Kidney (tissue), 14 donors: Measurements from ENCODE around the gene MCM3AP. TPM values are rescaled to one million over a fixed set of nuclear protein-coding genes. Genes with fewer than 3 reads are reported as not detected.
A peak's percentile ranks its signal among the peaks of the same experiment; 100 is the strongest.

Experiments
- DNase-seq, 5 donors: peaks; one replicate each; pipeline ENCODE4 v3.0.0-alpha.2; 2013 to 2020
- FAIRE-seq: peaks from 2 replicates; lab custom pipeline; 2012; peaks lifted over from hg19 to GRCh38; lab: Jason Lieb, UNC
- H3K27ac ChIP-seq, 2 donors: one replicate each; pipeline ENCODE4 v1.7.0; 2013; ENCODE audit warnings: low read depth in 2 of 2, low read length in 2 of 2, inconsistent platforms in 1 of 2
- H3K27me3 ChIP-seq: one replicate; pipeline ENCODE4 v1.7.1; 2013; ENCODE audit warnings: low read length, inconsistent platforms; ENCODE audit not compliant: control insufficient read depth, insufficient read depth
- H3K36me3 ChIP-seq, 3 donors: one replicate each; pipeline versions ENCODE4 v1.7.0 to v1.7.1; 2013; ENCODE audit warnings: low read length in 3 of 3, control low read depth in 1 of 3, inconsistent platforms in 1 of 3; ENCODE audit not compliant: insufficient read depth in 3 of 3, control insufficient read depth in 2 of 3
- H3K4me1 ChIP-seq, 3 donors: one replicate each; pipeline versions ENCODE4 v1.7.0 to v1.7.1; 2013; ENCODE audit warnings: low read length in 3 of 3, inconsistent platforms in 1 of 3, low read depth in 1 of 3; ENCODE audit not compliant: control insufficient read depth in 2 of 3, insufficient read depth in 2 of 3
- H3K4me3 ChIP-seq, 3 donors: one replicate each; pipeline versions ENCODE4 v1.7.0 to v1.8.1; 2013; ENCODE audit warnings: low read length in 3 of 3, control low read depth in 1 of 3, inconsistent platforms in 1 of 3
- H3K9ac ChIP-seq, 3 donors: one replicate each; pipeline versions ENCODE4 v1.7.0 to v1.7.1; 2013; ENCODE audit warnings: low read length in 3 of 3, control low read depth in 1 of 3, inconsistent platforms in 1 of 3
- H3K9me3 ChIP-seq, 3 donors: one replicate each; pipeline versions ENCODE4 v1.7.0 to v1.7.1; 2013; ENCODE audit warnings: low read length in 3 of 3, control low read depth in 1 of 3, inconsistent platforms in 1 of 3; ENCODE audit not compliant: control insufficient read depth in 2 of 3, insufficient read depth in 1 of 3
- intact Hi-C: fragments of 100-400 bp; cut with DNase I; formaldehyde crosslinking; loops from one replicate; pipeline ENCODE4 v1.11.1; 2022
- polyA plus RNA-seq: library from polyadenylated mRNA; stranded (reverse); fragments of 350-450 nt; fragmentation: Illumina TruSeq; extraction: RNeasy Lipid Tissue Mini Kit (QIAGEN cat#74804); gene quantifications from one replicate; pipeline ENCODE4 v1.2.3, GENCODE V29; 2014; ENCODE audit warnings: low read depth, low replicate concordance; ENCODE audit not compliant: insufficient read depth
- total RNA-seq: library from RNA; stranded (reverse); fragmentation: NEBNext Ultra II Directional; extraction: Animal tissue kit (Norgen Biotek cat#: 25700); gene quantifications from one replicate; pipeline ENCODE4 v1.2.1, GENCODE V29; 2021
- TF ChIP-seq, protein P1 (sequence below): IDR thresholded peaks from 3 replicates; pipeline ENCODE4 v1.5.1; 2012; ENCODE audit warnings: mild to moderate bottlenecking, moderate library complexity, borderline replicate concordance; ENCODE audit not compliant: insufficient read depth; ENCODE audit errors: extremely low read depth
- donor health status: control.
- donor health status: control.
- donor health status: control.
- donor health status: control.
- donor health status: control.
- donor health status: DM: yes; HTN: yes; CAD: no.
- donor health status: Normal renal cell carcinoma (clear cell type).

The MCM3AP gene
- total and polyA plus RNA-seq, 2 donors from 2014 or later: 29.0 to 101 TPM

DNA sequence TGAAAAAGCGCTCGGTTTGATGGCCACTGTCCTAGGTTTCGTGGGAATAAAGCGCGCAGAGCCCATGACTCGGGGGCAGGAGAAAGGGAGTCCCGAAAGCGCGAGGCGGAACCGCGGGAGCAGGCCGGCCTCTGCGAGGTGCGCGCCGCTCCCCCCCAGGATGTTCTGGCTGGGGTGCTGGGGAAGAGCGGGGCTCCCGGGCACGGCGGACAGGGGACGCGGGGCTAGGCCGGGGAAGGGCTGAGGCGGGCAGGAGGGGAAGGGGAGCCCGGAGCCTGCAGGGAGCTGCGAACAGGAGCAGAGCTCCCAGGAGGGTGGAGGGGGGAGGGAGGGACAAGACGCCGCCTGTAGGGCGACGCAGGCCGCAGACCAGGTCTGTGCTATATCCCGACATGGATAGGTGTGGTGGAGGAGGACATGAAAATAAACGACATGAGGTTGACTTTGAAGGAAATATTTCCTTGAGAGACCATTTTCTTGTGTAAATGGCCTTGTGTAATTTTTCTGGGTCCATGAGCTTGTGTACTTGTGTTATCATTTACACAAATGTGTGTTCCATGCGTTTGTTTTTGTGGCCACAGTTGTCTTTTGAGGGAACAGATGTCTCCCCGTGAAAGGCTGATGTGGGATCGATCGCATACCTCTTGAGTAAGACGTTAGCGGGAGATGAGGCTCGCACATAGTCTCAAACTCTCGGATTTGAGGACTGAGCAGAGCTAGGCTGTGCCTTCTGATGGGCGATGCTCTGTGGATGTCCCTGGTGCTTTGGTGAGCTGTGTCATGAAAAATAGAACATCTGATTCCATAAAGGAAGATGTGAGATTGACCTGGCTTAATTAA lies 39.9 kb upstream of the MCM3AP start:
- H3K27ac ChIP-seq: peak overlapping the region; percentile 4 to 63
- no peaks in the 10 kb centered on the region for H3K27me3 ChIP-seq
- H3K4me3 ChIP-seq: peak overlapping the region; percentile 28 to 66 (median 40)
- no peaks in the 10 kb centered on the region for H3K9me3 ChIP-seq
- TF ChIP-seq, protein P1, sequence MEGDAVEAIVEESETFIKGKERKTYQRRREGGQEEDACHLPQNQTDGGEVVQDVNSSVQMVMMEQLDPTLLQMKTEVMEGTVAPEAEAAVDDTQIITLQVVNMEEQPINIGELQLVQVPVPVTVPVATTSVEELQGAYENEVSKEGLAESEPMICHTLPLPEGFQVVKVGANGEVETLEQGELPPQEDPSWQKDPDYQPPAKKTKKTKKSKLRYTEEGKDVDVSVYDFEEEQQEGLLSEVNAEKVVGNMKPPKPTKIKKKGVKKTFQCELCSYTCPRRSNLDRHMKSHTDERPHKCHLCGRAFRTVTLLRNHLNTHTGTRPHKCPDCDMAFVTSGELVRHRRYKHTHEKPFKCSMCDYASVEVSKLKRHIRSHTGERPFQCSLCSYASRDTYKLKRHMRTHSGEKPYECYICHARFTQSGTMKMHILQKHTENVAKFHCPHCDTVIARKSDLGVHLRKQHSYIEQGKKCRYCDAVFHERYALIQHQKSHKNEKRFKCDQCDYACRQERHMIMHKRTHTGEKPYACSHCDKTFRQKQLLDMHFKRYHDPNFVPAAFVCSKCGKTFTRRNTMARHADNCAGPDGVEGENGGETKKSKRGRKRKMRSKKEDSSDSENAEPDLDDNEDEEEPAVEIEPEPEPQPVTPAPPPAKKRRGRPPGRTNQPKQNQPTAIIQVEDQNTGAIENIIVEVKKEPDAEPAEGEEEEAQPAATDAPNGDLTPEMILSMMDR: no peak
- peaks cover 0 to 3% (median 0%) of the 10 kb centered on the region in 3 donors for H3K36me3 ChIP-seq
- H3K9ac ChIP-seq: peak overlapping the region in 2 of 3 donors; percentile 34 to 51
- DNase-seq (peak; percentile 62 to 86 (median 71)), FAIRE-seq (no peak)
- H3K4me1 ChIP-seq: peaks cover 0 to 14% (median 3%) of the 10 kb centered on the region in 3 donors
- intact Hi-C loops: no loop called here

DNA sequence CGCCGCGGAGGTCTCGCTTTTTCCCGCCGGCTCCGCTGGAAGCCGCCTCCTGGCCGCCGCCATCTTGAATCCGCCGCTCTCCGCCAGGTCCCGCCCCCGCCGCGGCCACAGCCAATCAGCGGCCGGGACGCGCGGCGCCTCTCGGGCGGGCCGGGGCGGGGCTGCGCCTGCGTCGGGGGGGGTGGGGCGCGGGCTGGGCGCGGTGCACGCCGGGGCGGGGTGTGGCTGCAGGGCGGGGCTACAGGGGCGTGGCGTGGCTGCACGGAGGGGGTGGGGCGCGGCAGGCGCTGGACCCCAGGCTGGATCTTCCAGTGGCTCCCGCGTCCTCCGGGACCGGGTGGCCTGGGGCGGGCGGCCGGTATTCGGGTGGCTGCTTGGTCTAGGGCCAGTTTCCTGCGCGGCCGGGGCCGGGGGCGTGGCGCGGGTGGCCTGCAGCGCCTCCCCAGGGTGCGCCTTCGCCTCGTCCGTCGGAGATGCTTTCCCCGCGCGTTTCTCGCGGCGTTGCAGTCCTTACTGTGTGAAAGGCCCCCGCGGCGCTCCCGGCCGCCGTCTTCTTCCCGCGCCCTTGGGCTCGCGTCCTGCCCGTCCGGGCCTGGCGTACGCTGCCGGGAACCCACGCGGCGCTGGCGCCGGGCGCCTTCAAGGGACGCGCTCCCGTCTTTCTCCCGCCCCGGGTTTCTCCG lies 39.1 kb upstream of the MCM3AP start:
- H3K4me3 ChIP-seq: peak overlapping the region; percentile 82 to 90 (median 89)
- peaks cover 0 to 12% (median 3%) of the 10 kb centered on the region in 3 donors for H3K4me1 ChIP-seq
- H3K27me3 ChIP-seq: no peaks in the 10 kb centered on the region
- no peaks in the 10 kb centered on the region for H3K9me3 ChIP-seq
- intact Hi-C loops: no loop called here
- peak overlapping the region; percentile 83 to 93 for H3K27ac ChIP-seq
- TF ChIP-seq, protein P1: no peak
- H3K36me3 ChIP-seq: no peaks in the 10 kb centered on the region
- H3K9ac ChIP-seq: peak overlapping the region in 2 of 3 donors; percentile 74 to 77
- DNase-seq (peak; percentile 91 to 96 (median 95)), FAIRE-seq (no peak)

DNA sequence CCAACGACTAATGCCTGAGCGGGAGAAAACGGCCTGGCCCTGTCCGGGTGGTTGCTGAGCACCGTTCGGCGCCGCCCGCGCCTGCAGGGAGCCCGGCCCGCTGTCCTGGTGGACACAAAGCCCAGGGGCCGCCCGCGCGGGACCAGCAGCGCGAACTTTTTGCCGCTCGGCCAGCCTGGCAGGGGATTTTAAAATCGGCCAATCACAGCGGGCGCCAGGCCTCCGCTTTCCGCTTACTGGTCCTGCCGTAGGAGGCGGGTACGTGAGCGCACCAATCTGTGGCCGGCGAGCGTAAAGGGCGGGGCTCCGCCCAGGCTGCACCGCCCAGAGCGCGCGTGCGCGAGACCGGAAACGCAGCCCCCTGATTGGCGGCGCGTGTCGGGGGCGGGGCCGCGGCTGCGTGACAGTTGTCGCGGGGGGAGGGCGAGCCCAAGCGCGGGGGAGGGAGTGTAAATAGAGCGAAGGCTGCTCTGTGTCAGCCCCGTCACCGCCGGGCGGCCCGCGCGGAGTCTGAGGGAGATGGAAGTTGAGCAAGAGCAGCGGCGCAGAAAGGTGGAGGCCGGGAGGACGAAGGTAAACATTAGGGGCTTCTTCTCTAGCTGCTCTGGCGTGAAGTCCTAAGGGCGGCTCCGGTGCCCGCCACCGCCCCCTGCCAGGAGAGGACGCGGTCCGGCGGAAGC lies 38.4 kb upstream of the MCM3AP start, which contains the start of the genes C21orf58 and PCNT:
Gene C21orf58 (minus strand): TSS at position 161 of the 680 bp plus-strand sequence. CDS start 1,132 bp downstream, outside the sequence.
Gene PCNT (plus strand): TSS at position 447 of the 680 bp plus-strand sequence. CDS start 73 bp downstream, at position 520.
- TF ChIP-seq, protein P1: no peak
- no peaks in the 10 kb centered on the region for H3K36me3 ChIP-seq
- H3K4me3 ChIP-seq: peak within 1 kb of the TSS; percentile 82 to 90 (median 89)
- peak; percentile 98 to 100 (median 99) for DNase-seq
- no peaks in the 10 kb centered on the region for H3K27me3 ChIP-seq
- H3K4me1 ChIP-seq: peaks cover 0 to 12% (median 3%) of the 10 kb centered on the region in 3 donors
- FAIRE-seq: peak; percentile 42
- H3K9me3 ChIP-seq: no peaks in the 10 kb centered on the region
- intact Hi-C loops: no loop called here
- peak within 1 kb of the TSS; percentile 46 to 77 (median 74) for H3K9ac ChIP-seq
- H3K27ac ChIP-seq: peak within 1 kb of the TSS; percentile 83 to 93
